ENCODE measurements around the gene PNMA8A.
A peak's percentile ranks its signal among the peaks of the same experiment; 100 is the strongest.

PNMA8A gene

DNA sequence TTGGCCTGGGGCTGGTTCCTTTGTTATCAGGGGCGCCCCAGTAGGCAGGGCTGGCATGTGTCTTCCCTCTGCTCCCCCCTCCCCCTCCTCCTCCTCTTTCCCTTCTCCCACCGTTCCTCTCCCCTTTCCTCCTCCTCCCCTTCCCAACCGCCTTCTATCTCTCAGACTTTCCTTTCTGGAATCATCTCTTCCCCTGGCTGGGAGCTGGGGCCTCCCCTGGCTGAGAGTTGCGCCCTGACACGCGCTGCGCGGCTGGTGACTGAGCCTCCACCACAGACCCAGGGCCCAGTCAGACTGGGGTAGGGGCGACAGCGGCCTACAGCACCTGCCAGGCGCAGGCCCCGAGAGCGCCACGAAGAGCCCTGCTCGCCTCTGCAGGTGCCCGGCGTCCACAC lies 21.5 kb upstream of the PNMA8A start:
- no peak for DNase-seq (ENCODE audit: low read depth)

DNA sequence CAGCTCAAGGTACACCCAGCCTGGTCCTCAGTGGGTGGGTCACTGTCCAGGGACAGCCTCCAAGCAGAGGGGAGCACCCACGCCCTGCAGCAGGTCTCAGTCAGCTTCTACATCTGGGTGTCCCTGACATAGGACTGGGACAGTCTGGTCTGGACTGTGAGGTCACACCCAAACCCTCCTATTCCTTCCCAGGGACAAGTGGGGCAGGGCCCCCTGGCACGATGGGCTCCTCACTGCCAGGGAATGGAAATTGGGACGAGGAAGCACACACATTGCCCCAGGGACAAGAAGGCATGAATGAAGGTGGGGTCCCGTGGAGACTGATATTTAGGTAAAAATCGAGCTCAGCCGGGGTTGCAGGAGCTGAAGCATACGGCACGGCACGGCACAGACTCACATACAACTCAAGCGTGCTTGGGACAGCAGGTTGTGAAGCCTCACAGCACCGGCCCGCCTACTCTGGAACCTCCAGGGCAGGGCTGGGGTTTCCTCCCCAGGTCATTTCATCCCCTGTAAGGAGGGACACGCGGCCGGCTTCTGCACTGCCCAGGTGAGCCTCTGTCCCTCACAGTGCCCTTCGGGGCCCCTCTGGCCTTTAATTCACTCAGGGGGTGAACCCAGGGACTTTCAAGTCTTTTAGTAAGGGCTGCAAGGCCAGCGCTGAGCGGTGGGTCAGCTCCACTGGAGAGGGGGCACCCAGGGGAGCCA lies 20.8 kb upstream of the PNMA8A start:
- no peak for DNase-seq (ENCODE audit: low read depth)

DNA sequence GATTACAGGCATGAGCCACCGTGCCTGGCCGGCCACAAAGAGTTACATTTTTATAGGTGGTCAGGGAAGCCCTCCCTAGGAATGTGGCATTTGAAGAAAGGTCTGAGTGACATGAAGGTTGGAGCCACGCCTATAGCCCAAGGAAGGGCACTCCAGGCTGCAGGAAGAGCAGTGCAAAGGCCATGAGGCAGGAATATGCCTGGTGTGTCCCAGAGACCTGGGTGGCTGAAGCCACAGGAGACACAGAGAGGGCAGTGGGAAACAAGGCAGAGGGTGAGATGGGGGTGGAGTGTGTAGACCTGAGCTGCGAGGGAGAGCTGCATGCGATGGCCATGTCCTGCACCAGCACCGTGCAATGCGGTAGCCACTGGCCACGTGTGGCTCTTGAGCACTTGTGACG lies 19.4 kb upstream of the PNMA8A start:
- no peak for DNase-seq (ENCODE audit: low read depth)

DNA sequence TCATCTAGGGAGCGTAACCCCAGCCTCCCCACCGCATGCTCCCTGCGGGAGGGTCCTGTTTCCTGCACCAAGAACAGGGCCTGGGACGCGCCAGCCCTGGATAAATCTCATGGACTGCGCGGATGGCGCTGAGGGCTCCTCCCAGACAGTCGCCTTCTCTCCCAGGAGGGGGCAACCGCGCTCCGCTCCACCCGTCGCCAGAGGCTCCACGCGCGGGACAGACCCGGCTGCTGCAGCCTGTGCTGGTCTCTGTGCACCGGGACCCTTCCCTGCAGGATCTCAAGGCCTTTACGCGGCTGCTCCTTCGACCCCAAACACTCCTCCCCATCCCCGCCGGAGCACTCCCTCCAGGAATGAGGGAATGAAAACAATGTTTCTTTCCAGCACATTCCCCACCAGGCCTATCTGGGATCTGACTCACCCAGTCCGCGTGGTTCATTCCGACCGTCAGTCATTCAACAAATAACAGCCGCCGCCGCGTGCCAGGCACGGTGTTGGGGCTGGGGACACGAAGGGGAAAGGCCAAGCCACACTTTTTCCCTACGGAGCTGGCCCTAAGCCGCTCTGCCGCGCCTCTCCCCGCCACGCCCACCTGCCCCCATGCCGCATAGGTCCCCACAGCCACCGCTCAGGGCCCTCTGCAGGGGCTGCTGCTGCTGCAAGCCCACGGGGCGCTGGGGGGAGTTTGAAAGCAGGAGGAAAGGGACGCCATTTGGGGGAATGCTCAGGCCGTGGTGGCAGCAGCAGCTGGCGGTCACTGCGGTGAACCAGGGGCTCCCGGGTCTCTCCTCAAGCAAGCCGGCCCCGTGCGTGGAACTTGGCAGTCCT lies 18.3 kb upstream of the PNMA8A start:
- DNase-seq (ENCODE audit: low read depth), result peak; percentile 24

DNA sequence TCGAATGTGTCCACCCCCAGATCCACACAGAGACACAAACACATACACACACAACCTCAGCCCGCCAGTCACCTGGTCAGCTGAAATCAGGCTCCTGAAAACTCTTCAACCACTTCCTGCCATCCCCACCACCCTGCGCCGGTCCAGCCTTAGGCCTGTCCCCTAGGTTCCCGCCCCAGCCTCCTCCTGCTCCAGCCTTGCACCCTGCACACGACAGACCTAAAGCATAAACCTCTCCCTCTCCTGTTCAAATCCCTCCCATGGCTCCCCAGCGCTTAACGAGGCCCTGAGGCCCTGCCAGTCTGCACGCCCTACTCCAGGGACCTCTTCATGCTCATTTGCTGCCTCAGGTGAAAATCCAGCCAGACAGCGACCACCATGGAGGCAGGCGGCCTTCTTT lies 17.2 kb upstream of the PNMA8A start:
- no peak for DNase-seq (ENCODE audit: low read depth)

DNA sequence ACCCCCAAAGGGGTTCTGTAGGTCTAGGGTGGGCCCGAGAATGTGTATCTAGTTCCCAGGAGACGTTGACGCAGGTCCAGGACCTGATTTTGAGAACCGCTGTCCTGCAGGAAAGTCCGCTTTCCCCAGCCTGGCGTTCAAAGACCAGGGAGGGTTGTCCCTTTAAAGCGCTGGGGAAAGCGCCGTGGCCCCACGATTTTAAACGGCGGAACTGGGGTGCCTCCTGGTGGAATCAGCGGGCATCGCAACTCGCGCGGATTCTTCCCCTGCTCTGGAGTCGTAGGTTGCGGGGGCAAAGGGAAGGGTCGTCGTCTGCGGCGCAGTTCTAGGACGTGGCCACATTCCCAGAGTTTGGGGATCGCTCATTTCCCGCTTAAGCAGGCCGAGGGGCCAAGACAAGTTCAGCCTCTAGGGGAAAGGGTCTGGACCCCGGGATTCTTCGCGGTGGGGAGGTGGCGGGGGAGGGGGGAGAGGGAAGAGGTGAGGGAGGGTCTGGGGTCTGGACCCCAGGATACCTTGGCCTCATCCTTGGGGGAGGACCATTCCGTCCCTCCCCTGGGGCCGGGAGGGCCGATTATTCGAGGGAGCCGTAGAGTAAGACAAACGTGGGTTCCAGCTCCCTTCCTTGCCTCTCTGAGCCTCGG lies 16.6 kb upstream of the PNMA8A start:
- DNase-seq (ENCODE audit: low read depth), result peak; percentile 51

DNA sequence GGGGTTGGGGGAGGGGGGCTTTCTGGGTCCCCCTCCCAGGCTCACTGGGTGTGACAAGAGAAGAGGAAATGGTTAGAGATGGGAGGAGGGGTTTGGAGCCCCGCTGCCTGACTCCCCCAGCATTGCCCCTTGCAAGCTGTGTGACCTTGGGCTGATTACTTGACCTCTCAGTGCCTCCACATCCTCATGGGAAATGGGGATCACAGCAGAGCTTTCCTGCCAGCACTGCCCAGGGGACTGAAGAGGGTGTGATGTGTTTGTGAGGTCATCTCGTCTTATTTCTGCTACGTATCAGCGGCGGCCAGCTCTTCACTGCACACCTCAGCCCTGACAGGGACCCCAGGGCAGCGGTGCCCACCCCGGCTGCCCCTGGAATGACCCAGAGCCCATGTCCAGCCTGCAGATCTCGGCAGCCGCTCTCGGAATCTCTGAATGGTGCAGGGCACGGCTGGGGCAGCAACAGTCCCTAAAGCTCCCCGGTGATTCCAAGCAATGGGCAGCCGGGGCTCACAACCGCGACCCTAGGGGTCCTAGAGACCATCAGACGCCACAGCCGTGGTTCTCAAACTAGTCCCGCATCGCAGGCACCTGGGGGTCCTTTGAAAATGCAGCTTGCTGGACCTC lies 15.9 kb upstream of the PNMA8A start:
- no peak for DNase-seq (ENCODE audit: low read depth)

DNA sequence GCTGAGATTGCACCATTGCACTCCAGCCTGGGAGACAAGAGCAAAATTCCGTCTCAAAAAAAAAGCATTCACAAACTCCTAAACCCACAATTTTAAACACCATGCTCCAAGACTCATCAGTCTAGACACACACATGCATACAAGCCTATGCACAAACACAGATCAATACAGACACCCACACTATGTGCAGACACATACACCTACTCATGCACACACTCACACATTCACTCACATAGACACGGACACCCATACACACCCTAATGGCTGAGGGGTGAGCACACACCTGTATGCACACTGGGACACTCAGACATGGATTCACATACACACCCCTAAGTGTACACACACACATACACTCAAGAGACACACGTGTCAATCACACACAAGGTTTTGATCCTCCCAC lies 15.0 kb upstream of the PNMA8A start:
- DNase-seq (ENCODE audit: low read depth), result no peak

DNA sequence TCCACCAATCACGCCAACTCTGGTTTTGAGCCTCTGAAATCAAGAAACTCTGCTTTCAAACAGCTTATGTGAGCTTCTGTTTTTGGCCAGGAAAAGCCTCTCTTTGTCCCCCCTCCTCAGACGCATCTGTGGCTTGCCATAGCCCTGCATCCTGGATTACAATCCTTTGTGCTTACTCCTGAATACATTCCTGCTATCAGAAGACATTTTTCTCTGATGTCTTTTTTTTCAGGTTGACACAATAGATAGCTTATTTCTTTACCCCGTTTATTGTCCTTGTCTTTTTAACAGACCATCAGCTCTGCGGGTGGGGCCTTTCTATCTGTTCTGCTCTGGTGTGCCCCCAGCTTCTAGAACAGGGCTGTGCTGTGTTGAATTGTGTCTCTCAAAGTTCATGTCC lies 13.3 kb upstream of the PNMA8A start:
- no peak for DNase-seq (ENCODE audit: low read depth)

DNA sequence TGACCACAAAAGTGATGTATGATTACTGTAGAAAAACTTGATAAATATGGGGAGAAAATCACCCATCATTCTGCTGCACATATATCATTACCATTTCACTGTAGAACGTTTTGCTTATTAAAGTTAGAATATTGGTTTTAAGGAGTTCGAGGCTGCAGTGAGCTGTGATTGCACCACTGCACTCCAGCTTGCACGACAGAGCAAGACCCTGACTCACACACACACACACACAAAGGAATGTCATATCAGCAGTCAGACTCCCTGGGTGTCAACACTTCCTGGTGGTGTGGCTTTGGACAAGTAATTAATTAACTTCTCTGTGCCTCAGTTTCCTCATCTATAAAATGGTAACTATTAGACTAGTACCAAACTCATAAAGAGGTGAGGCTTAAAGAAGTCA lies 11.3 kb upstream of the PNMA8A start:
- DNase-seq (ENCODE audit: low read depth), result no peak

DNA sequence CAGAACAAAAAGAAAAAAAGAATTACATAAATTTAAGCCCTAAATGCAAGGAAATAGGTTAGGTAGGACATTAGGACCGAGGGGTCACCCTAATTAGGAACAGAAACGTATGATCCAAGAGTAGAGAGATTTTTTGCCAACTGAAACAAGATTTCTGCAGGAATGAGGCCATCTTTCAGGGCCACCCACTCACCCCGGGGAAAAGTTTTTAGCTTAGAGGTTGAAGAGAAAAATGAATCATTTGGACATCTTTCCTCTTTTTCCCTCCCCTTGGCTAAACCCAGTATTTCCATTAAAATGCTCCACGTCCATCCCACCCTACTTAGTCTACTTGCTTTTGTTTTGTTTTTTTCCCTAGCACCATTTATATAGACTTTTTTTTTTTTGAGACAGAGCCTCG lies 10.6 kb upstream of the PNMA8A start:
- DNase-seq (ENCODE audit: low read depth), result peak; percentile 43

DNA sequence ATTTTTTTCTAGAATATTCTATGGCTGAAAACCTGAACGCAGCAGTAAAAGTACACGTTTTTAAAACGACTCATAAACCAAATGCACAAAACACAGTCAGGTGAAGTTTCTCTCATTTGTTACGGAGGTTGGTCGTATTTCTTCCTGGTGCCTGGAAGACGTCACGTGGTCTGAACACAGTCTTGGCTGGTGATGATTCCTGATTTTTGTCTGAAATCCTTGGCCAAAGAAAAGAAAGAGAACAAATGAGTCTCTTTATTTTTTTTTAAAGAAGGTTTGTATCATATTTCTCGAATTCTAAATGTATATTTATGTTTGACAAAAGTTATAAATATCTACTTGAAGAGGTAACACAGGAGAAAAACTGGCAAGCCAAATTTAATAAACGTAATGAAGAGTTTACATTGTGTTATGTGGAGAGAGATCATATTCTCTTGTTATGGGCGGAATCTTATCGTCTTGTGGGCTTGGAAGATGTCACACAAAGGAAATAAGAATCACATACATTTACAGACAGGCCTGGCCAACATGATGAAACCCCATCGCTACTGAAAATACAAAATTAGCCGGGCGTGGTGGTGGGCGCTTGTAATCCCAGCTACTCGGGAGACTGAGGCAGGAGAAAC lies 10.0 kb upstream of the PNMA8A start:
- DNase-seq (ENCODE audit: low read depth), result peak; percentile 19

DNA sequence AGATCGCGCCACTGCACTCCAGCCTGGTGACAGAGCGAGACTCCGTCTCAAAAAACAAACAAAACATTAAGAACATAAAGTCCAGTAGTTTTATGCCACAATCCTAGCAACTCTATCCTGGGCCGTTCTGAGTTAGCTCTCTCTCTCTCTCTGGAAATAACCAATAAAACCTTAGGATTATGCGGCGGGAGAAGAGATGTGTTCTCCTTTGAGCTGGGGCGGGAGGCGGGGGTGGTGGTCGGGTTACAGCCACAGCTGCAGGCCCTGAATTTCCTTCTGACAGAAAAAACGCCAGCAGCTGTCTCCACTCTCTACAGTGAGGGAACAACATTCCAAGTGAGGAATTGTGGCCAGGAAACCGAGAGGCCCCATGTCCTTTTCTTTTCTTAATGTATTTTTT lies 9.1 kb upstream of the PNMA8A start:
- DNase-seq (ENCODE audit: low read depth), result peak; percentile 61

DNA sequence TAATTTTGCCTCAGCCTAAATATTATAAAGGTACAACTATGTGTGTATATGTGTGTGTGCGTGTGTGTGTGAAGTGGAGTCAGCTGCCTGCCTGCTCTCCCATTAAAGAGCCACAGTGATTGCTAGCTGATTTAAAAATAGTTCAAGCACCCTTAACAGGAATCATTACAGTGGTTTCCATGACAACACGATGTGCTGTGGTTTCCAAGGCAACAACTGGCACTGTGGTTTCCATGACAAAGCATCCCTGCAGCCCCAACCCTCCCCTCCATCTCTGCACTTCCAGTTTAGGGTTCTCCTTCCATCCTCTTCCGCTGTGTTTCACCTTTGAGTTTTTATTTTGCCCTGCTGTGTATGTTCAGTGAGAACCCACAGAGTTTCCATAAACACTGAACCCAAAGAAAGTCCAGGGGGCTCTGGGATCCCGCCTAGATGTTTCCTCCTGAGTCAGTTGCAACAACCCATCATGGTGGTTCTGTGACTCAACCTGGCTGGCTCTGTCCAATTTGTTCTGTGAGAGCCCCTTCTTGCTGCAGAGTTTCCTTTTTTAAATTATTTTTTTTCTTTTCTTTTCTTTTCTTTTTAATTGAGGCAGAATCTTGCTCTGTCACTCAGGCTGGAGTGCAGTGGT lies 7.1 kb upstream of the PNMA8A start:
- DNase-seq (ENCODE audit: low read depth), result peak; percentile 57

DNA sequence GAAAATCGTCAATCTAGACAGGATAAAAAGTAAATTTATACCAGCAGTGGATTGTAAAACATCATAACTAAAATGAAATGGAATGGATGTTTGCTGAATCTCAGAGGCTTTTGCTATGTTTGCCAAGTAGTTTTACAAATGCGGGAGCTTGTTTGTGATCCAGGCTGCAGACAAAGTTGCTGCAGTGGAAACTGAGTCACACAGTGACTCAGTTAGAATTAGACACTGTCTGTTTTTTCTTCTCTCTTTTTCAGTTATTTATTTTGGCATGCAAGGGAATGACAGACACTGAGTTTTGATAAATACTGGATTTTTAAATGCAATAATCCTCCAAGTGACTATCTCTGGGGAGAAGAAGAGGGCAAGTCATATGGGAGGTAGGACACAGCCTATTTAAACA lies 4.6 kb upstream of the PNMA8A start:
- DNase-seq (ENCODE audit: low read depth), result no peak

DNA sequence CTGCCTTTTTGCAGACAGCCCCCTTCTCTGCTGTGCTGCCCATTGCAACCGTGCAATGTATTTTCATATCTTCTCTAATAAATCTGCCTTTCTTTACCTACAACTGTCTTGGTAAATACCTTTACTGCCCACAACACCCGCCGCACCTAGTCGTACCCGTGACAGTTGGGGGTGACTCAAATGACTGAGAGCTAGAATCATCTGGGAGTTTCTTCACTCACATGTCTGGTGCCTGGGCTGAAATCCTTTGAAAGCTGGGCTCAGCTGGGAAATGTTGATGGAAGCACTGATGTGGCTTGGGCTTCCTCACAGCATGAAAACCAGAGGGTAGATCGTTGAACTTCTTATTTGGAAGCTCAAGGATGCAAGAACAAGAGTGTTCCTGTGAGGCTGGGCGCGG lies 2.8 kb upstream of the PNMA8A start:
- DNase-seq (ENCODE audit: low read depth), result no peak

DNA sequence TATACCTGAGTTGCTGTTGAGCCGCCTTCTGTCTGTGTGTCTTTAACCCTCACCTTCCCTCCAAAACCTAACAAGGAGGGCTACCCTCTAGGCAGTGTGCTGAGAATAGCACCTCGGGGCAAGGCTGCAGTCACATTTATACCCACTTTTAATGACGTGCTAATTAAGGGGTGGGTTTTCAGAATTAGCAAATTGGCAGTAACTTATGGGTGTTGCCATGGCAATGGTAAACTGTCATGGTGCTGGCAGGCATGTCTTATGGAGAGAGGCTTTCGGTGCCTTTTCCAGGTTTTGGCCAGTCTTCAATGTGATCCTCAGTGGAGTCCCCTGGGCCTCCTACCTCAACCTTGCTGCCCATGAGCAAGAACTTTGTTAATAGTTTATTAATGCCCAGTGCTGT lies 1.2 kb upstream of the PNMA8A start:
- no peak for DNase-seq (ENCODE audit: low read depth)

DNA sequence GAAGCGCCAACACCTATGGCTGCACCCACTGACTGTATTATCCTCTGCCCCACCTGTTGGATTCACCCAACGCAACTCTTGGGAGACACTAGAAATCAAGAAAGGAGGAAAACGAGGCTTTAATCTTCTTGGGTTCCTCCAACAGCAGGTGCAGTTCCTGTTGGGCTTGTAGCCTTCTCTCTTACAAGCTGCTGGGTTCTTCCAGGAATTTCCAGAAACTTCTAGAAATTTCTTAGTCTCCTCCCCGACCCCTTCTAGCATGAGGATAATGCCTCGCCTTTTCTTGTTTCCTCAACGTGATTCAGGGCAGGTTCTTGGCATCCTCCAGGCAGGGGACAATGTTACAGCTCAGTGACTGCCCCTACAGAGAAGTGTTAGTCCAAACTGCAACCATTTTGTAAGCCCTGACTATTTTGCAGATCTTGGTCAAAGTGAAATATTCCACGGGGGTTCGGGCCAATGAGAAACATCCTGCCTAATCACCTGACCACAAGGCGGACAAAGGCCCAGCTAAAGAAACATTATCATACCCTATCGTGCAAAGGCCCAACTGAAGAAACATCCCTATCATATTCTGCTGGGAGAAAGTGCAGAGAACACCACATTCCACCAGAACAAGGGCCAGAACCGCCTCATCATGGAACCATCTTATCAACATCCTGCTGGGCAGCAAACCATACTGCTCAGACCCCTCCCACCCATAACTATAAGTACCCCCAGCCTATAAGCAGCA lies 614 bp upstream of the PNMA8A start:
- DNase-seq (ENCODE audit: low read depth), result no peak

DNA sequence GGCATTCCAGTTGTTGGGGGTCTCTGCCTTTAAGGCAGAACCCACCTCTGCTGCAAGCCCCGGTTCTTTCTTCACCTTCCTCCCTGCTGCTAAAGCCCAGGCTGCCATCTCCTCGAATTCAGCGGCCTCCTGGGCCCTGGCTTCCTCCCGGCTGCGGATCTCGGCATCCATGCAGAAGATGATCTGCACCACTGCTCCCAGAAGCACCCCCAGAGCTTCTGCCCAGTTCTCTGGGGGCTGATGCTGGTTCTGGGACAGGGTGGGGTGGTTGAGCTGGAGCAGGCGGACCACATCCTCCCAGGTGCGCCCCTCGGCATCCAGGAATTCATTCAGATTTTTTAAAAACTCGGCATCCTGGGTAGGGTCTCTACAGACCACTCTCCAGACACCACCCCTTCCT lies 987 bp downstream of the PNMA8A start:
- no peak for DNase-seq (ENCODE audit: low read depth)

DNA sequence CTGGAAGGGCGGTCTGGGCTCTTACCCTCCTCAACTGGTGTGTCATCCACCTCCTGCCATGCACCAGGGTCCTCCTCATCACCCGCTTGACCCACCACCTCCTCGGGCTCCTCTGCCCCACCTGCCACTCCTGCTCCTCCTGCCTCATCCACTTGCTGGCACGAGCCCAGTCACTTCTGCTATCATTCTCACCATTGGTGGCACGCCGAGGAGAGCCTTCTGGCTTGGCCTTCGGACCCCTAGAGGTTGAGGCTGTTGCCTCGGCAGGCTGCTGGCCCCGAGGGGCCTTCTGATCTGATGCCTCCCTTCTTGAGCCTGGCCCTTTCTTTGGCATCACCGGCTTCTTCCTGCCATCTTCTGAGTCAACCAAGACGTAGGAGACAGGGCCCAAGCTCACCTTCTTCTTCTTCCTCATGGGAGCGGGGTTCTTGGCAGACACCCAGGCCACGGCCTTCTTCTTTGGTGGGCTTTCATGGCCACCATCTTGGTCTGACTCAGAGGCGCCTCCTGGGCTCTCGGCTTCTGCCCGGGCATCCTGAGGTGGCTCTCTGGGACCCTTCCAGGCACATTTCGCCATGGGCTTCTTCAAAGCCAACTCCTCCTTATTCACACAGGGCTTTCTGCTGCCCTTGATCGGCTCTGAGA lies 1.7 kb downstream of the PNMA8A start:
- DNase-seq (ENCODE audit: low read depth), result no peak
